ENCODE results near the gene IRF6. TPM values are rescaled to one million over a fixed set of nuclear protein-coding genes. Genes with fewer than 3 reads are reported as not detected.

IRF6 gene
- total RNA-seq: 10 to 100 TPM; 28.3 to 29.2 TPM
- 1 to 10 TPM; 8.7 to 9.0 TPM for polyA plus RNA-seq
- long read RNA-seq, donor 1, full-length matches to known transcripts: 10 of 10 reads
- long read RNA-seq, donor 1, partial matches to known transcripts: 0 of 10 reads
- long read RNA-seq, donor 1, other reads (novel, unspliced or antisense): 0 of 10 reads
- long read RNA-seq, donor 2, full-length matches to known transcripts: 3 of 3 reads
- long read RNA-seq, donor 2, partial matches to known transcripts: 0 of 3 reads
- long read RNA-seq, donor 2, other reads (novel, unspliced or antisense): 0 of 3 reads
- long read RNA-seq, donor 3, full-length matches to known transcripts: 5 of 5 reads
- long read RNA-seq, donor 3, partial matches to known transcripts: 0 of 5 reads
- long read RNA-seq, donor 3, other reads (novel, unspliced or antisense): 0 of 5 reads
- long read RNA-seq, donor 4, full-length matches to known transcripts: 1 of 1 reads
- long read RNA-seq, donor 4, partial matches to known transcripts: 0 of 1 reads
- long read RNA-seq, donor 4, other reads (novel, unspliced or antisense): 0 of 1 reads
- long read RNA-seq, donor 5, full-length matches to known transcripts: 6 of 12 reads
- long read RNA-seq, donor 5, partial matches to known transcripts: 6 of 12 reads
- long read RNA-seq, donor 5, other reads (novel, unspliced or antisense): 0 of 12 reads

DNA sequence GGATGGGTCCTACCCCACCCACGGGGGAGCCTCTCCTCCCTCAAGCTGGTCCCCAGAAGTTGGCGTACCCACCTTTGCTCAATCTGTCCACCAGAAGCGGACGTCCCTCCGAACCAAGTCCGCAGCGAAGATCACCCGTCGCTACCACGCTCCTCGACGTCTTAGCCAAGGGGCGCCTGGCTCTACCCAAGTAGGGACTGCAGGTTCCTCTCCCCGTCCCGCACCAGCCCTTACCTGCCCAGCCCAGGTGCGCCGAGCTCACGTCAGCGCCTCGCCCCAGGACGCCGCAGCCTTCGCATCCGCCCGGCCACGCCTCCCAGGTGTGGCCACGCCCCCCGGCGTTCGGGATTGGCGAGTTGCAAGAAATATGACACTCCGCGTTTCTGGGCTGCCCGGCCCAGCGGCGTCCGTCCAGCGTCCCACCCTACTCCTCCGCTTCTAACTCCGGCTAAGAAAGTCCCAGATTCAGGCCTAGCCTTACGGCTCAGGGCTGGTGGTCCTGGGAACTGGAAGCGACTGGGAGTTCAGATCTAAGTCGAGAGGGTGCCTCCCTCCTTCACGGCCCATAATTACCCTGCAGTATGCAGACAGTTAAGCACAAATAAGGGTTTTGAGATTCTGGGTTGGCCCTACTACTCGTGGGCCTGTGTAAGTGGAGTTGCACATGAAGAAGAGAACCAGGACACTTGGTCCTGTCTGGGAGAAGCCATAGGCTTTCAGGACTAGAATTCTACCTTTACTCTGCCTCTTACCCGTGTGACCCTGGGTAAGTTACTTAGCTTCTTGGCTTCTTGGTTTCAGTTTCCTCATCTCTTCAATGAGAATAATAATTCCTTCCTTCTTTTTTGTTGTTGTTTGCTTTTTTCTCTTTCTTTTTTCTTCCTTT is at the start of gene IRF6:
Gene IRF6 (minus strand): TSS at position 268 of the 886 bp plus-strand sequence. CDS start 4,729 bp downstream, outside the sequence.
- ATAC-seq (ENCODE audit: insufficient read depth, low FRiP score) (peak; percentile 96), DNase-seq (peak; percentile 84 to 91 (median 90))
- TF ChIP-seq CTCF (IDR thresholded peaks at IDR 0.05; ENCODE audit: control extremely low read depth, extremely low read depth): no peak
- Histone ChIP-seq H3K27me3 (ENCODE audit: control insufficient read depth in 3 of 3, insufficient read depth in 3 of 3, low read length in 2 of 3) (peaks cover 0 to 7% (median 6%) of the 10 kb centered on the region in 3 donors), H3K27ac (ENCODE audit: low read depth in 1 of 2, low read length in 1 of 2) (peak within 1 kb of the TSS in 1 of 2 donors; percentile 88), H3K4me3 (peak within 1 kb of the TSS; percentile 41), H3K36me3 (ENCODE audit: control insufficient read depth in 4 of 4, insufficient read depth in 4 of 4, low read length in 4 of 4) (no peaks in the 10 kb centered on the region), H3K9me3 (ENCODE audit: control insufficient read depth in 4 of 4, insufficient read depth in 3 of 4, low read length in 3 of 4) (no peaks in the 10 kb centered on the region), H3K9ac (ENCODE audit: insufficient read depth in 1 of 2, low read length in 2 of 2) (peak within 1 kb of the TSS; percentile 74 to 81), H3K4me1 (ENCODE audit: control insufficient read depth in 5 of 5, insufficient read depth in 5 of 5, low read length in 5 of 5) (peaks cover 0 to 16% (median 0%) of the 10 kb centered on the region in 5 donors)
- WGBS, 2 donors: 5 to 9% methylated on average over 46 of the region's 46 CpGs

DNA sequence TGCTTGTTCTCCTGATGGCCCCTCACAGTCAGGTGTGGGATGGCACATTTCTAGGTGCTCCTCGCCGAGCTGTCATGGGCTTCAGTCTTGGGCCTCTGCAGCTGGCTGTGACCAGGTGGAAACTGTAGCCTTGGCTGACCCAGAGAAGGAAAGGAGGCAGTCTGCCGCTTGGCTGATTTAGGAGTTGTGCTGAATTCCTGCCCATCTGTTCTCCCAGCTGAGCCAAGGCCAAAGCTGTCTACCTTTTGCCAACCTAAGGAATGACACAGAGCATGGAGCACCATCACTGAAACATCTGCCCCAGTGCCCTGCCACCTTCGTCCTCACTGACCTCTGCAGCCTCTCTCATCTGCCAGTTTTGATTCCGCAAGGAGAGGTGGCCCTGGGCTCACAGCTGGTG is 49.7 kb upstream of the IRF6 start:
- DNase-seq (no peak), ATAC-seq (ENCODE audit: insufficient read depth, low FRiP score) (no peak)
- H3K36me3 ChIP-seq (ENCODE audit: control insufficient read depth in 4 of 4, insufficient read depth in 4 of 4, low read length in 4 of 4): peaks cover 0 to 13% (median 8%) of the 10 kb centered on the region in 4 donors
- H3K27ac ChIP-seq (ENCODE audit: low read depth in 1 of 2, low read length in 1 of 2): no peak overlapping the region
- no peaks in the 10 kb centered on the region for H3K9me3 ChIP-seq (ENCODE audit: control insufficient read depth in 4 of 4, insufficient read depth in 3 of 4, low read length in 3 of 4)
- H3K4me3 ChIP-seq: no peak overlapping the region
- TF ChIP-seq CTCF (IDR thresholded peaks at IDR 0.05; ENCODE audit: control extremely low read depth, extremely low read depth): no peak
- no peaks in the 10 kb centered on the region for H3K4me1 ChIP-seq (ENCODE audit: control insufficient read depth in 5 of 5, insufficient read depth in 5 of 5, low read length in 5 of 5)
- H3K9ac ChIP-seq (ENCODE audit: insufficient read depth in 1 of 2, low read length in 2 of 2): no peak overlapping the region
- H3K27me3 ChIP-seq (ENCODE audit: control insufficient read depth in 3 of 3, insufficient read depth in 3 of 3, low read length in 2 of 3): no peaks in the 10 kb centered on the region
- WGBS, 2 donors: 90 to 92% methylated on average over 5 of the region's 5 CpGs

DNA sequence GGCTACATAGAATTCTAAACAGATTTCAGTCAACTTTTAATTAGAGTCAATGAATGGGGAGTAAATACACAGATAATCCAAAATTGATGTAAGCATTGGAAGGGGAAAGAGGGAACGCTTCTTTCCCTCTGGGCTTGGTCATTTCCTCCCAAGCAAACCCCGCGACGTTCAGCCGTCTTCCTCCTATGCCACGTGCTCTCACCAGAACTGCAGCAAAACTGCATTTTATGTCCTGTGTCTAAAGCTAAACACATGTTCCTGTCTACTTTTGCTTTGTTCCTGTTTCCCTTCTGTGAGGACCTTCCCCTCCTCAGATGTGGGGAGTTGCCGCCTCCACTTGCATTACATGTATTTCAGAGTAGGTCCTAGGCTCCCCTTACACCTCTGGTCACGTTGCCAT is 49.1 kb upstream of the IRF6 start:
- Histone ChIP-seq H3K27me3 (ENCODE audit: control insufficient read depth in 3 of 3, insufficient read depth in 3 of 3, low read length in 2 of 3) (no peaks in the 10 kb centered on the region), H3K4me3 (no peak overlapping the region), H3K9ac (ENCODE audit: insufficient read depth in 1 of 2, low read length in 2 of 2) (no peak overlapping the region), H3K27ac (ENCODE audit: low read depth in 1 of 2, low read length in 1 of 2) (no peak overlapping the region), H3K4me1 (ENCODE audit: control insufficient read depth in 5 of 5, insufficient read depth in 5 of 5, low read length in 5 of 5) (no peaks in the 10 kb centered on the region), H3K36me3 (ENCODE audit: control insufficient read depth in 4 of 4, insufficient read depth in 4 of 4, low read length in 4 of 4) (peaks cover 0 to 13% (median 8%) of the 10 kb centered on the region in 4 donors), H3K9me3 (ENCODE audit: control insufficient read depth in 4 of 4, insufficient read depth in 3 of 4, low read length in 3 of 4) (no peaks in the 10 kb centered on the region)
- no peak for TF ChIP-seq CTCF (IDR thresholded peaks at IDR 0.05; ENCODE audit: control extremely low read depth, extremely low read depth)
- 37 to 62% methylated on average over 8 of the region's 8 CpGs for WGBS, 2 donors
- no peak for ATAC-seq (ENCODE audit: insufficient read depth, low FRiP score)
- DNase-seq: no peak

All from lung (tissue), 16 donors.